ENCODE results near the gene SIL1. TPM values are rescaled to one million over a fixed set of nuclear protein-coding genes. Genes with fewer than 3 reads are reported as not detected.

The SIL1 gene
- total and polyA plus RNA-seq, 2 experiments from 2014 or later = 78.8 to 89.8 TPM

DNA sequence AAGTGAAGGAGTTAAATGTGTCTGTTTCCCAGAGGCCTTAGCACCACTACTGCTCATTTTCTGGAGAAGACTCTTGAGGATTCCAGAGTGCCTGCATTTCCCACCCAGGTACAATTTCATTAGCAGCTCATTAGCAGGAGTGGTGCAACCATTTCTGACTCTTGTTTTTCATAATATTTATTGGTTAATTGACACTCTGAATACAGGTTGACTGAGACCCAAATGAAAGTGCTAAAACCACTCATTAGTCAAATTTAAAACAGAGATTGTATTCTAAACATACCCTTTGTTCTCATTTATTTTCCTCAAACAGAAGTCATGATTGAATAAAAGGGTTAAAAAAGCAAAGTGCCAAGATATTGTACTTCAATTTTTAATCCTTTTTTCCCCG is 134.5 kb downstream of the SIL1 start:
- H3K36me3 ChIP-seq (ENCODE audit: low read depth) = no peaks in the 10 kb centered on the region
- no peak overlapping the region for H3K4me3 ChIP-seq
- no peaks in the 10 kb centered on the region for H3K9me3 ChIP-seq (ENCODE audit: low read depth)
- H3K27me3 ChIP-seq (replicated peaks; ENCODE audit: insufficient read depth) = no peaks in the 10 kb centered on the region
- H2AFZ ChIP-seq = no peak overlapping the region
- WGBS, 2 experiments (ENCODE audit: low coverage in 1 of 2, low lambda C conversion rate in 2 of 2, missing lambda C conversion rate in 2 of 2) = 79 to 96% methylated on average over 1 of the region's 1 CpG
- H3K4me2 ChIP-seq (ENCODE audit: unreplicated experiment) = no peak overlapping the region
- TF ChIP-seq EZH2 (IDR thresholded peaks at IDR 0.05; ENCODE audit: insufficient read depth, poor library complexity, severe bottlenecking) (no peak), EZH2phosphoT487 (IDR thresholded peaks at IDR 0.05; ENCODE audit: insufficient read depth, low read depth) (no peak)
- H3K4me1 ChIP-seq (ENCODE audit: insufficient read depth) = peaks cover 26% of the 10 kb centered on the region
- H3K27ac ChIP-seq = no peak overlapping the region
- no peak for DNase-seq
- in situ Hi-C loops (cut with MboI) = no loop called here
- no peaks in the 10 kb centered on the region for H4K20me1 ChIP-seq (ENCODE audit: insufficient read depth)
- H3K79me2 ChIP-seq (ENCODE audit: insufficient read depth) = peaks cover 12% of the 10 kb centered on the region; the same call in 1 of the 2 replicates
- no peaks in the 10 kb centered on the region for H3K9me2 ChIP-seq (ENCODE audit: insufficient read depth)
- H3F3A ChIP-seq (ENCODE audit: insufficient read depth) = peaks cover 10% of the 10 kb centered on the region
- no peak overlapping the region for H3K9ac ChIP-seq

DNA sequence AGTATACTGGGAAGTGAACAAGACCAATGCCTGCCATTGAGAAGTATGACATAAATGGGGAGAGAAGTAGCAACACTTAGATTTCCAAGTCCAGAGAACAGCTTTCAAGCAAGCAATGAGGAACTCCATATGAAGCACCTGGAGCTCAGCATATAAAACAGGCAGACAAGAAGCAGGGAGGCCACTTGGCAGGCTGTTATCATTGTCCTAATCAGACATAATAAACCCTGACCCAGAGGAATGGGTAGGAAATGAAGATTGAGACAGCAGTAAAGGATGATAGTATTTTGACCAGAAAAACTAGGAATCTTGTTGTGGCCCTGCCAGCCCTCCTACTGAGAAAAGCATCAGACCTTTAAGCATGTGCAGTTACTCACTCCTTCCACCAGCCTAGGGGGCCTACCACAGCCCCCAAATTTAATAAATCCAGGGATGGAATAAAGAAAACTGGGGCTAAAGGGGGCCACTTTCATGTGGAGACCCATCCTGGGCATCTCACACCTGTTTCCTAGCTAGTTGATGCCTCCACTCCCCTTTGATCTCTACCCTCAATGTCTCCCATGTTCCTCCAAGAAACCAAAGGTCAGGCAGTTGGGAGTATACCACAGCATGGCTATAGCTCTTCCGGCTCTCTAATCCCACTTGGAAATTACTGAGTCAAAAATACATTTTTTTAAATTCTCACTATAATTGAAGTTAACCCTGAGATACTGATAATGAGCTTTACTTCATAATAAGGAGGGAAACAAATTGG is 135.1 kb downstream of the SIL1 start:
- Histone ChIP-seq H3F3A (ENCODE audit: insufficient read depth) (peaks cover 15% of the 10 kb centered on the region), H3K4me1 (ENCODE audit: insufficient read depth) (peaks cover 31% of the 10 kb centered on the region), H3K9ac (no peak overlapping the region), H3K9me2 (ENCODE audit: insufficient read depth) (no peaks in the 10 kb centered on the region), H3K79me2 (ENCODE audit: insufficient read depth) (peaks cover 8% of the 10 kb centered on the region; the same call in 1 of the 2 replicates), H2AFZ (no peak overlapping the region), H3K4me3 (no peak overlapping the region), H4K20me1 (ENCODE audit: insufficient read depth) (no peaks in the 10 kb centered on the region), H3K27ac (no peak overlapping the region), H3K4me2 (ENCODE audit: unreplicated experiment) (no peak overlapping the region), H3K9me3 (ENCODE audit: low read depth) (no peaks in the 10 kb centered on the region), H3K27me3 (replicated peaks; ENCODE audit: insufficient read depth) (no peaks in the 10 kb centered on the region), H3K36me3 (ENCODE audit: low read depth) (no peaks in the 10 kb centered on the region)
- WGBS, 2 experiments (ENCODE audit: low coverage in 1 of 2, low lambda C conversion rate in 2 of 2, missing lambda C conversion rate in 2 of 2) = 96 to 97% methylated on average over 1 of the region's 1 CpG
- DNase-seq = no peak
- no peak for TF ChIP-seq EZH2 (IDR thresholded peaks at IDR 0.05; ENCODE audit: insufficient read depth, poor library complexity, severe bottlenecking)
- no peak for TF ChIP-seq EZH2phosphoT487 (IDR thresholded peaks at IDR 0.05; ENCODE audit: insufficient read depth, low read depth)
- in situ Hi-C loops (cut with MboI) = no loop called here

DNA sequence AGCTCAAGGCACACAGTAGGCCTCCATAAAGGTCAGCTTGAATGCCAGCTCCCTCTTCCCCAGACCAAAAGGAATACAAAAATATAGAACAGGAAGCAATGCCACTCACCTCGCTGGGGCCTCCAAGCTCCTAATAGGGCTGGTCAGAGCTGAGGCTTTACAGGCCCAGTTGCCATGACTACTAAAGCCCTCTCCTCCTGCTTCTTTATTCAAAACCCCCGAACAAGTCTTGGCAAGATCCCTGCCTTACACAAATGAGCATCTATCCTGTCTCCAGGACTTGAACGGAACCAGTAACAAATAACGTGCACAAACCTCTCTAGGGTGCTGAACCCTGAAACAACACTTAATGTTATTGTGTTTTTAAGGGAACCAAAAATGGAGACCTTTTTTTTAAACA is 136.3 kb downstream of the SIL1 start:
- H3K4me3 ChIP-seq = no peak overlapping the region
- H2AFZ ChIP-seq = no peak overlapping the region; the same call in 1 of the 2 replicates
- peaks cover 3% of the 10 kb centered on the region; the same call in 1 of the 2 replicates for H3K79me2 ChIP-seq (ENCODE audit: insufficient read depth)
- H3F3A ChIP-seq (ENCODE audit: insufficient read depth) = peaks cover 23% of the 10 kb centered on the region
- DNase-seq = no peak
- no peaks in the 10 kb centered on the region for H3K27me3 ChIP-seq (replicated peaks; ENCODE audit: insufficient read depth)
- no peaks in the 10 kb centered on the region for H3K9me2 ChIP-seq (ENCODE audit: insufficient read depth)
- H3K36me3 ChIP-seq (ENCODE audit: low read depth) = no peaks in the 10 kb centered on the region
- in situ Hi-C loops (cut with MboI) = no loop called here
- WGBS, 2 experiments (ENCODE audit: low coverage in 1 of 2, low lambda C conversion rate in 2 of 2, missing lambda C conversion rate in 2 of 2) = 66 to 68% methylated on average over 4 of the region's 4 CpGs
- no peaks in the 10 kb centered on the region for H3K9me3 ChIP-seq (ENCODE audit: low read depth)
- peak overlapping the region; percentile 56 for H3K27ac ChIP-seq
- H3K4me1 ChIP-seq (ENCODE audit: insufficient read depth) = peaks cover 37% of the 10 kb centered on the region
- H4K20me1 ChIP-seq (ENCODE audit: insufficient read depth) = no peaks in the 10 kb centered on the region
- H3K9ac ChIP-seq = no peak overlapping the region
- peak overlapping the region; percentile 57 for H3K4me2 ChIP-seq (ENCODE audit: unreplicated experiment)
- TF ChIP-seq EZH2 (IDR thresholded peaks at IDR 0.05; ENCODE audit: insufficient read depth, poor library complexity, severe bottlenecking) (no peak), EZH2phosphoT487 (IDR thresholded peaks at IDR 0.05; ENCODE audit: insufficient read depth, low read depth) (no peak)

GRCh38 chr5:139061274-139061673 is 136.9 kb downstream of the SIL1 start:
- H3K27ac ChIP-seq = peak overlapping the region; percentile 56
- H3K4me3 ChIP-seq = no peak overlapping the region
- WGBS, 2 experiments (ENCODE audit: low coverage in 1 of 2, low lambda C conversion rate in 2 of 2, missing lambda C conversion rate in 2 of 2) = 1 to 5% methylated on average over 5 of the region's 5 CpGs
- H3K9me2 ChIP-seq (ENCODE audit: insufficient read depth) = no peaks in the 10 kb centered on the region
- H4K20me1 ChIP-seq (ENCODE audit: insufficient read depth) = no peaks in the 10 kb centered on the region
- H2AFZ ChIP-seq = no peak overlapping the region; the same call in 1 of the 2 replicates
- H3K27me3 ChIP-seq (replicated peaks; ENCODE audit: insufficient read depth) = no peaks in the 10 kb centered on the region
- H3K4me1 ChIP-seq (ENCODE audit: insufficient read depth) = peaks cover 37% of the 10 kb centered on the region
- peaks cover 23% of the 10 kb centered on the region for H3F3A ChIP-seq (ENCODE audit: insufficient read depth)
- H3K9me3 ChIP-seq (ENCODE audit: low read depth) = no peaks in the 10 kb centered on the region
- H3K36me3 ChIP-seq (ENCODE audit: low read depth) = no peaks in the 10 kb centered on the region
- TF ChIP-seq EZH2 (IDR thresholded peaks at IDR 0.05; ENCODE audit: insufficient read depth, poor library complexity, severe bottlenecking) (no peak), EZH2phosphoT487 (IDR thresholded peaks at IDR 0.05; ENCODE audit: insufficient read depth, low read depth) (no peak)
- DNase-seq = peak; percentile 85
- in situ Hi-C loops (cut with MboI) = no loop called here
- no peaks in the 10 kb centered on the region; the same call in 1 of the 2 replicates for H3K79me2 ChIP-seq (ENCODE audit: insufficient read depth)
- peak overlapping the region; percentile 57 for H3K4me2 ChIP-seq (ENCODE audit: unreplicated experiment)
- H3K9ac ChIP-seq = no peak overlapping the region
